H1 (cell line): ENCODE results near the gene GPS1.

Experiments used
- ATF2 ChIP-seq: IDR thresholded peaks from 2 replicates; pipeline ENCODE4 v1.6.1; 2012; ENCODE audit warnings: low read length, inconsistent platforms
- ATF3 ChIP-seq: IDR thresholded peaks from 2 replicates; pipeline ENCODE4 v1.6.1; 2011; ENCODE audit warnings: low read depth, mild to moderate bottlenecking, low read length; ENCODE audit not compliant: insufficient read depth
- CTCF ChIP-seq, 3 experiments: IDR thresholded peaks; 1 replicate in 2 of 3; 2 replicates in 1 of 3; pipeline versions ENCODE4 v1.5.1 to v1.6.1; 2011; ENCODE audit warnings: low read length in 3 of 3, mild to moderate bottlenecking in 3 of 3, inconsistent platforms in 2 of 3, low read depth in 1 of 3, moderate library complexity in 1 of 3; ENCODE audit not compliant: insufficient read depth in 1 of 3; ENCODE audit errors: control extremely low read depth in 1 of 3
- EP300 ChIP-seq, 2 experiments: IDR thresholded peaks; 1 replicate in 1 of 2; 2 replicates in 1 of 2; pipeline ENCODE4 v1.6.1; 2011 to 2012; ENCODE audit warnings: low read depth in 2 of 2, low read length in 2 of 2, mild to moderate bottlenecking in 2 of 2, borderline replicate concordance in 1 of 2, inconsistent platforms in 1 of 2, moderate library complexity in 1 of 2
- EZH2 ChIP-seq: fragments of 200-600 bp; sonication (generic); IDR thresholded peaks from 2 replicates; pipeline ENCODE4 v1.7.1; 2012; ENCODE audit warnings: low read depth, mild to moderate bottlenecking, moderate library complexity, low read length, inconsistent platforms; ENCODE audit not compliant: severe bottlenecking
- GABPA ChIP-seq: IDR thresholded peaks from 2 replicates; pipeline ENCODE4 v1.6.1; 2011; ENCODE audit warnings: mild to moderate bottlenecking, low read length, moderate library complexity, borderline replicate concordance; ENCODE audit not compliant: insufficient read depth
- HDAC6 ChIP-seq: IDR thresholded peaks from one replicate; pipeline ENCODE4 v1.7.1; 2012; ENCODE audit warnings: low read depth, mild to moderate bottlenecking, inconsistent platforms, low read length, moderate library complexity
- MAX ChIP-seq: IDR thresholded peaks from 2 replicates; pipeline ENCODE4 v1.6.1; 2012; ENCODE audit warnings: inconsistent platforms
- POLR2A ChIP-seq, 2 experiments: IDR thresholded peaks; 1 replicate in 1 of 2; 2 replicates in 1 of 2; pipeline ENCODE4 v1.6.1; 2011; ENCODE audit warnings: low read depth in 2 of 2, low read length in 2 of 2, mild to moderate bottlenecking in 2 of 2; ENCODE audit errors: control extremely low read depth in 1 of 2
- POLR2AphosphoS5 ChIP-seq: IDR thresholded peaks from 2 replicates; pipeline ENCODE4 v1.6.1; 2011; ENCODE audit warnings: low read depth, low read length
- RNF2 ChIP-seq: fragments of 200-900, 300-1000 bp; sonication (generic); IDR thresholded peaks from 2 replicates; pipeline ENCODE4 v1.7.1; 2016; ENCODE audit warnings: borderline replicate concordance, low read depth, mild to moderate bottlenecking, antibody characterized with exemption, low read length; ENCODE audit not compliant: poor library complexity, severe bottlenecking; ENCODE audit errors: missing control alignments
- SRF ChIP-seq: IDR thresholded peaks from 2 replicates; pipeline ENCODE4 v1.6.1; 2011; ENCODE audit warnings: mild to moderate bottlenecking, low read depth, low read length, moderate library complexity
- ZNF274 ChIP-seq: IDR thresholded peaks from 2 replicates; pipeline ENCODE4 v1.7.0; 2012; ENCODE audit warnings: low read length, borderline replicate concordance; ENCODE audit errors: extremely low read depth

GRCh38 chr17:82042649-82043048 is 9.0 kb upstream of the GPS1 start:
- TF ChIP-seq CTCF (IDR thresholded peaks at IDR 0.05; ENCODE audit: control extremely low read depth in 1 of 3, insufficient read depth in 1 of 3, low read depth in 1 of 3, low read length in 3 of 3) (no peak), ATF2 (no peak), POLR2AphosphoS5 (no peak), POLR2A (IDR thresholded peaks at IDR 0.05; ENCODE audit: control extremely low read depth in 1 of 2, low read depth in 2 of 2, low read length in 2 of 2) (no peak), EP300 (IDR thresholded peaks at IDR 0.05; ENCODE audit: borderline replicate concordance in 1 of 2, low read depth in 2 of 2, low read length in 2 of 2) (no peak), MAX (no peak), HDAC6 (no peak), GABPA (no peak), ZNF274 (no peak), EZH2 (no peak), SRF (no peak), RNF2 (no peak), ATF3 (no peak)
